ENCODE results near the gene PPP1R8. TPM values are rescaled to one million over a fixed set of nuclear protein-coding genes. Genes with fewer than 3 reads are reported as not detected.
"Not testable (repeated sequence)": the region's sequence is repeated elsewhere in the genome, so short reads cannot be mapped to it uniquely, and the experiment has no call there.

Gene PPP1R8
- total RNA-seq (2014; rRNA removed; shearing (Covaris generic)) = 33.5 and 60.0 TPM in 2 replicates

- H3K27ac ChIP-seq = peak within 1 kb of the TSS; percentile 84
- no peaks in the 10 kb centered on the region for H3K9me3 ChIP-seq (replicated peaks)
- H3K36me3 ChIP-seq = peaks cover 41% of the 10 kb centered on the region
- DNase-seq (ENCODE audit: low read depth in 1 of 2, low spot score in 2 of 2) = peak; percentile 94 to 96
- H3K4me3 ChIP-seq = peak within 1 kb of the TSS; percentile 79
- H3K4me1 ChIP-seq (replicated peaks) = peaks cover 17% of the 10 kb centered on the region
- no peaks in the 10 kb centered on the region for H3K27me3 ChIP-seq (replicated peaks)
Measured at GRCh38 chr1:27830621-27831440, at the start of gene PPP1R8. PPP1R8 (plus strand) TSS chr1:27830782; CDS start chr1:27830836, 54 bp downstream.

- no peak for DNase-seq (ENCODE audit: low read depth in 1 of 2, low spot score in 2 of 2)
- H3K9me3 ChIP-seq (replicated peaks) = no peaks in the 10 kb centered on the region
- H3K27me3 ChIP-seq (replicated peaks) = no peaks in the 10 kb centered on the region
- H3K4me1 ChIP-seq (replicated peaks) = no peaks in the 10 kb centered on the region
- 0 out of 2 replicates have a peak, but pooled peaks cover 5% of the 10 kb centered on the region for H3K36me3 ChIP-seq
- H3K4me3 ChIP-seq = no peak overlapping the region
- no peak overlapping the region for H3K27ac ChIP-seq
Measured at GRCh38 chr1:27782950-27783349, 47.6 kb upstream of the PPP1R8 start.

- Histone ChIP-seq H3K4me3 (no peak overlapping the region), H3K36me3 (peaks cover 10% of the 10 kb centered on the region), H3K27ac (no peak overlapping the region), H3K27me3 (replicated peaks) (no peaks in the 10 kb centered on the region), H3K4me1 (replicated peaks) (no peaks in the 10 kb centered on the region), H3K9me3 (replicated peaks) (no peaks in the 10 kb centered on the region)
- DNase-seq (ENCODE audit: low read depth in 1 of 2, low spot score in 2 of 2) = no peak
Measured at GRCh38 chr1:27784700-27785099, 45.9 kb upstream of the PPP1R8 start.

- no peak for DNase-seq (ENCODE audit: low read depth in 1 of 2, low spot score in 2 of 2)
- no peaks in the 10 kb centered on the region for H3K27me3 ChIP-seq (replicated peaks)
- no peak overlapping the region for H3K4me3 ChIP-seq
- H3K36me3 ChIP-seq = peaks cover 21% of the 10 kb centered on the region
- no peaks in the 10 kb centered on the region for H3K9me3 ChIP-seq (replicated peaks)
- H3K27ac ChIP-seq = no peak overlapping the region
- H3K4me1 ChIP-seq (replicated peaks) = no peaks in the 10 kb centered on the region
Measured at GRCh38 chr1:27785781-27786455, 44.7 kb upstream of the PPP1R8 start.

- H3K9me3 ChIP-seq (replicated peaks) = no peaks in the 10 kb centered on the region
- no peaks in the 10 kb centered on the region for H3K27me3 ChIP-seq (replicated peaks)
- H3K27ac ChIP-seq = no peak overlapping the region
- DNase-seq (ENCODE audit: low read depth in 1 of 2, low spot score in 2 of 2) = no peak
- no peak overlapping the region for H3K4me3 ChIP-seq
- peaks cover 35% of the 10 kb centered on the region for H3K36me3 ChIP-seq
- H3K4me1 ChIP-seq (replicated peaks) = no peaks in the 10 kb centered on the region
Measured at GRCh38 chr1:27787895-27788294, 42.7 kb upstream of the PPP1R8 start.

- H3K9me3 ChIP-seq (replicated peaks) = no peaks in the 10 kb centered on the region
- H3K27me3 ChIP-seq (replicated peaks) = no peaks in the 10 kb centered on the region
- H3K36me3 ChIP-seq = peaks cover 50% of the 10 kb centered on the region
- peak in 1 of 2 experiments; percentile 1 for DNase-seq (ENCODE audit: low read depth in 1 of 2, low spot score in 2 of 2)
- no peak overlapping the region for H3K4me3 ChIP-seq
- no peaks in the 10 kb centered on the region for H3K4me1 ChIP-seq (replicated peaks)
- H3K27ac ChIP-seq = no peak overlapping the region
Measured at GRCh38 chr1:27789540-27790041, 41.0 kb upstream of the PPP1R8 start.

- H3K9me3 ChIP-seq (replicated peaks); H3K4me1 ChIP-seq (replicated peaks); H3K27me3 ChIP-seq (replicated peaks); H3K27ac ChIP-seq; H3K4me3 ChIP-seq: not testable (repeated sequence)
- peaks cover 55% of the 10 kb centered on the region for H3K36me3 ChIP-seq
- DNase-seq (ENCODE audit: low read depth in 1 of 2, low spot score in 2 of 2) = peak in 1 of 2 experiments; percentile 22
Measured at GRCh38 chr1:27790270-27790669, 40.3 kb upstream of the PPP1R8 start.

GRCh38 chr1:27795601-27796000 is 35.0 kb upstream of the PPP1R8 start:
- no peak for DNase-seq (ENCODE audit: low read depth in 1 of 2, low spot score in 2 of 2)
- Histone ChIP-seq H3K9me3 (replicated peaks) (no peaks in the 10 kb centered on the region), H3K27me3 (replicated peaks) (no peaks in the 10 kb centered on the region), H3K27ac (no peak overlapping the region), H3K4me3 (no peak overlapping the region), H3K4me1 (replicated peaks) (no peaks in the 10 kb centered on the region), H3K36me3 (peaks cover 75% of the 10 kb centered on the region)

- Histone ChIP-seq H3K27me3 (replicated peaks) (no peaks in the 10 kb centered on the region), H3K9me3 (replicated peaks) (no peaks in the 10 kb centered on the region), H3K27ac (no peak overlapping the region), H3K4me1 (replicated peaks) (no peaks in the 10 kb centered on the region), H3K4me3 (no peak overlapping the region), H3K36me3 (peaks cover 55% of the 10 kb centered on the region)
- no peak for DNase-seq (ENCODE audit: low read depth in 1 of 2, low spot score in 2 of 2)
Measured at GRCh38 chr1:27804791-27805190, 25.8 kb upstream of the PPP1R8 start.

- Histone ChIP-seq H3K27me3 (replicated peaks) (no peaks in the 10 kb centered on the region), H3K4me3 (no peak overlapping the region), H3K9me3 (replicated peaks) (no peaks in the 10 kb centered on the region), H3K36me3 (peaks cover 49% of the 10 kb centered on the region), H3K27ac (no peak overlapping the region), H3K4me1 (replicated peaks) (no peaks in the 10 kb centered on the region)
- no peak for DNase-seq (ENCODE audit: low read depth in 1 of 2, low spot score in 2 of 2)
Measured at GRCh38 chr1:27806758-27807157, 23.8 kb upstream of the PPP1R8 start.

GRCh38 chr1:27807385-27807784 is 23.2 kb upstream of the PPP1R8 start:
- Histone ChIP-seq H3K27ac (no peak overlapping the region), H3K4me1 (replicated peaks) (no peaks in the 10 kb centered on the region), H3K9me3 (replicated peaks) (no peaks in the 10 kb centered on the region), H3K36me3 (peaks cover 45% of the 10 kb centered on the region), H3K4me3 (no peak overlapping the region), H3K27me3 (replicated peaks) (no peaks in the 10 kb centered on the region)
- DNase-seq (ENCODE audit: low read depth in 1 of 2, low spot score in 2 of 2) = no peak

GRCh38 chr1:27808131-27808530 is 22.5 kb upstream of the PPP1R8 start:
- not testable (repeated sequence) for H3K9me3 ChIP-seq (replicated peaks); H3K27me3 ChIP-seq (replicated peaks); H3K4me3 ChIP-seq; H3K27ac ChIP-seq; DNase-seq (ENCODE audit: low read depth in 1 of 2, low spot score in 2 of 2); H3K4me1 ChIP-seq (replicated peaks)
- H3K36me3 ChIP-seq = peaks cover 47% of the 10 kb centered on the region

- peaks cover 49% of the 10 kb centered on the region for H3K36me3 ChIP-seq
- no peak for DNase-seq (ENCODE audit: low read depth in 1 of 2, low spot score in 2 of 2)
Measured at GRCh38 chr1:27809883-27810282, 20.7 kb upstream of the PPP1R8 start.

More at GRCh38 chr1:27809883-27810282, 20.7 kb upstream of the PPP1R8 start:
- H3K9me3 ChIP-seq (replicated peaks) = no peaks in the 10 kb centered on the region
- H3K4me3 ChIP-seq = no peak overlapping the region
- no peaks in the 10 kb centered on the region for H3K4me1 ChIP-seq (replicated peaks)
- H3K27ac ChIP-seq = no peak overlapping the region
- H3K27me3 ChIP-seq (replicated peaks) = no peaks in the 10 kb centered on the region
